Stimulated activated CD8-positive, alpha-beta memory T cell treated with anti-CD3 and anti-CD28 coated beads, Interleukin-12 subunit alpha, Interleukin-12 subunit beta, amount 100 ng/mL, for 24 hours (primary cell): Measurements from ENCODE around the gene CD6.

ENCODE experiments used
- DNase-seq: peaks from one replicate; pipeline ENCODE4 v3.0.0-alpha.2; 2020; ENCODE audit errors: extremely low read depth

The CD6 gene

GRCh38 chr11:61028135-61028729 is 56.8 kb downstream of the CD6 start:
- DNase-seq, result no peak

GRCh38 chr11:61032824-61033223 is 61.3 kb downstream of the CD6 start:
- no peak for DNase-seq

GRCh38 chr11:61033417-61033816 is 61.9 kb downstream of the CD6 start:
- no peak for DNase-seq

GRCh38 chr11:61034111-61034510 is 62.6 kb downstream of the CD6 start:
- no peak for DNase-seq

- no peak for DNase-seq
Observed at GRCh38 chr11:61034704-61035525, 63.4 kb downstream of the CD6 start.

GRCh38 chr11:61035526-61035835 is 64.0 kb downstream of the CD6 start:
- no peak for DNase-seq

- DNase-seq, result no peak
Observed at GRCh38 chr11:61037441-61038093, 66.1 kb downstream of the CD6 start.

- no peak for DNase-seq
Observed at GRCh38 chr11:61039916-61040315, 68.4 kb downstream of the CD6 start.

- no peak for DNase-seq
Observed at GRCh38 chr11:61041755-61042518, 70.5 kb downstream of the CD6 start.

- no peak for DNase-seq
Observed at GRCh38 chr11:61042537-61042936, 71.1 kb downstream of the CD6 start.

- no peak for DNase-seq
Observed at GRCh38 chr11:61042961-61043540, 71.6 kb downstream of the CD6 start.

- no peak for DNase-seq
Observed at GRCh38 chr11:61045271-61045670, 73.8 kb downstream of the CD6 start.

GRCh38 chr11:61046833-61047232 is 75.4 kb downstream of the CD6 start:
- DNase-seq, result no peak

GRCh38 chr11:61048368-61049062 is 77.0 kb downstream of the CD6 start:
- no peak for DNase-seq

GRCh38 chr11:61049063-61049377 is 77.5 kb downstream of the CD6 start:
- DNase-seq, result no peak

GRCh38 chr11:61049859-61050258 is 78.4 kb downstream of the CD6 start:
- DNase-seq, result no peak

GRCh38 chr11:61052182-61052972 is 80.9 kb downstream of the CD6 start:
- DNase-seq, result no peak

- DNase-seq, result no peak
Observed at GRCh38 chr11:61053191-61053590, 81.7 kb downstream of the CD6 start.

GRCh38 chr11:61054513-61054912 is 83.0 kb downstream of the CD6 start:
- DNase-seq, result no peak

GRCh38 chr11:61054927-61055562 is 83.6 kb downstream of the CD6 start:
- no peak for DNase-seq
